Tibial nerve (tissue), 4 donors: ENCODE results near the gene DNM1. TPM values are rescaled to one million over a fixed set of nuclear protein-coding genes. Genes with fewer than 3 reads are reported as not detected.

Source experiments
- DNase-seq, 2 donors: peaks; one replicate each; pipeline ENCODE4 v3.0.0-alpha.2; 2019; ENCODE audit warnings: low spot score in 2 of 2
- H3K27ac ChIP-seq, 4 donors: fragments of 200-600 bp; sonication (generic) in 3 of 4; one replicate each; pipeline ENCODE4 v1.5.1; 2017 to 2019; ENCODE audit warnings: mild to moderate bottlenecking in 1 of 4
- H3K27me3 ChIP-seq, 2 donors: fragments of 200-600 bp; sonication (generic) in 1 of 2; one replicate each; pipeline versions ENCODE4 v1.5.1 to v1.6.0; 2017 to 2019
- H3K36me3 ChIP-seq, 3 donors: fragments of 200-600 bp; sonication (generic); one replicate each; pipeline ENCODE4 v1.5.1; 2018 to 2019
- H3K4me1 ChIP-seq, 4 donors: fragments of 200-600 bp; sonication (generic) in 3 of 4; one replicate each; pipeline ENCODE4 v1.5.1; 2017 to 2019
- H3K4me3 ChIP-seq, 4 donors: fragments of 200-600 bp; sonication (generic) in 3 of 4; one replicate each; pipeline ENCODE4 v1.5.1; 2017 to 2019; ENCODE audit warnings: mild to moderate bottlenecking in 1 of 4, moderate library complexity in 1 of 4
- H3K9me3 ChIP-seq, 4 donors: fragments of 200-600 bp; sonication (generic) in 3 of 4; one replicate each; pipeline ENCODE4 v1.5.1; 2017 to 2019
- EP300 ChIP-seq, 2 donors: sonication (generic); formaldehyde crosslinking; IDR thresholded peaks; one replicate each; pipeline ENCODE4 v1.6.1; 2017; ENCODE audit warnings: antibody characterized with exemption in 2 of 2, mild to moderate bottlenecking in 1 of 2
- POLR2A ChIP-seq, 2 donors: fragments of 450-650 bp; IDR thresholded peaks; one replicate each; pipeline ENCODE4 v1.6.1; 2017; ENCODE audit warnings: antibody characterized with exemption in 2 of 2, mild to moderate bottlenecking in 2 of 2, moderate library complexity in 2 of 2
- WGBS, 2 donors: methylation state at CpG; one replicate each; pipeline ENCODE4 v1.1.5; 2018; 5-methylcytosine and 5-hydroxymethylcytosine counted together
- total RNA-seq, 4 donors: library from RNA; depleted of rRNA; stranded (reverse); fragments of >200 nt; gene quantifications; one replicate each; pipeline ENCODE4 v1.1.0, GENCODE V29; 2016
- TF ChIP-seq, protein P1 (sequence below), 5 experiments: fragments of 200-600 bp in 3 of 5; fragments of 450-650 bp in 2 of 5; sonication (generic) in 3 of 5; IDR thresholded peaks; one replicate each; pipeline ENCODE4 v1.5.1; 2016 to 2019; ENCODE audit warnings: antibody characterized with exemption in 5 of 5, mild to moderate bottlenecking in 3 of 5, moderate library complexity in 2 of 5

The DNM1 gene
- total RNA-seq, 4 donors from 2014 or later: 19.9 to 50.4 (median 41.4) TPM

DNA sequence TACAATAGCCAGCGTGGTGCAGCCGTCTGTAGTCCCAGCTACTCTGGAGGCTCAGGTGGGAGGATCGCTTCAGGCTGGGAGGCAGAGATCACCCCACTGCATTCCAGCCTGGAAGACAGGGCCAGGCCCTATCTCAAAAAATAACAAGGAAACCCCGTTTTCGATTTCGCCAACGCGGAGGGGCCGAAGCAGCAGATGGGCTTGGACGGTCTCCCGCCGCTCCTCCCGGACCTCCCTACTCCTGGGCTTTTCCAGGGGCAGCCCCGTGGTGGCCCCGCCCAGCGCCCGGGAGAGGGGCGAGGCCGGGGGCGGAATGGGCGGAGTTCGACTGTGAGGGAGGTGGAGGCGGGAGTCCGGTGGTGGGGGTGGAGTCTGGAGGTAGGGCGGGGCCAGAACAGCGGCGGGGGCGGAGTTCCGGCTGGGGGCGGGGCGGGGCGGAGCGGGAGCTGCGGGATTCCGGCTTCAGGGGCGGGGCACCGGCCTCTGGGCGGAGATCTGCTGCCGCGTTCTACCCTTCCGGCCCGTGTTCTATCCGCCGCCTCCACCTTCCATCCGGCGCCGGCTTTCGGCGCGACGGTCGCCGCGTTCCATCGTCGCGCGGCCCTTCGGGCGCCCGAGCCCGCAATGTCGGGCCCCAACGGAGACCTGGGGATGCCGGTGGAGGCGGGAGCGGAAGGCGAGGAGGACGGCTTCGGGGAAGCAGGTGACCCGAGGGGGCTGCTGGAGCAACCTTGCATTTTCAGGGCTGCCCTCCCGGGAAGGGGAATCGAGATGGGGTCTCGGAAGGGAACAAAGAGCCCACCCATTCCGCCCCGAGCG lies 43.2 kb upstream of the DNM1 start, which contains the start of gene BBLN:
BBLN (plus strand) TSS at position 482 of the 819 bp plus-strand sequence; CDS start at position 625, 143 bp downstream.
- Histone ChIP-seq H3K9me3 (no peaks in the 10 kb centered on the region), H3K27me3 (no peaks in the 10 kb centered on the region), H3K4me3 (peak within 1 kb of the TSS; percentile 57 to 86 (median 77)), H3K4me1 (peaks cover 0 to 28% (median 5%) of the 10 kb centered on the region in 4 donors), H3K36me3 (peaks cover 0 to 31% (median 9%) of the 10 kb centered on the region in 3 donors), H3K27ac (peak within 1 kb of the TSS; percentile 38 to 90 (median 82))
- 1% methylated on average over 36 to 68 of the region's 77 CpGs for WGBS, 2 donors
- DNase-seq: peak; percentile 90 to 91
- TF ChIP-seq POLR2A (IDR thresholded peaks at IDR 0.05): peak in 1 of 2 donors; percentile 44
- TF ChIP-seq, protein P1, sequence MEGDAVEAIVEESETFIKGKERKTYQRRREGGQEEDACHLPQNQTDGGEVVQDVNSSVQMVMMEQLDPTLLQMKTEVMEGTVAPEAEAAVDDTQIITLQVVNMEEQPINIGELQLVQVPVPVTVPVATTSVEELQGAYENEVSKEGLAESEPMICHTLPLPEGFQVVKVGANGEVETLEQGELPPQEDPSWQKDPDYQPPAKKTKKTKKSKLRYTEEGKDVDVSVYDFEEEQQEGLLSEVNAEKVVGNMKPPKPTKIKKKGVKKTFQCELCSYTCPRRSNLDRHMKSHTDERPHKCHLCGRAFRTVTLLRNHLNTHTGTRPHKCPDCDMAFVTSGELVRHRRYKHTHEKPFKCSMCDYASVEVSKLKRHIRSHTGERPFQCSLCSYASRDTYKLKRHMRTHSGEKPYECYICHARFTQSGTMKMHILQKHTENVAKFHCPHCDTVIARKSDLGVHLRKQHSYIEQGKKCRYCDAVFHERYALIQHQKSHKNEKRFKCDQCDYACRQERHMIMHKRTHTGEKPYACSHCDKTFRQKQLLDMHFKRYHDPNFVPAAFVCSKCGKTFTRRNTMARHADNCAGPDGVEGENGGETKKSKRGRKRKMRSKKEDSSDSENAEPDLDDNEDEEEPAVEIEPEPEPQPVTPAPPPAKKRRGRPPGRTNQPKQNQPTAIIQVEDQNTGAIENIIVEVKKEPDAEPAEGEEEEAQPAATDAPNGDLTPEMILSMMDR (IDR thresholded peaks at IDR 0.05): no peak
- TF ChIP-seq EP300 (IDR thresholded peaks at IDR 0.05): peak in 1 of 2 donors; percentile 62

DNA sequence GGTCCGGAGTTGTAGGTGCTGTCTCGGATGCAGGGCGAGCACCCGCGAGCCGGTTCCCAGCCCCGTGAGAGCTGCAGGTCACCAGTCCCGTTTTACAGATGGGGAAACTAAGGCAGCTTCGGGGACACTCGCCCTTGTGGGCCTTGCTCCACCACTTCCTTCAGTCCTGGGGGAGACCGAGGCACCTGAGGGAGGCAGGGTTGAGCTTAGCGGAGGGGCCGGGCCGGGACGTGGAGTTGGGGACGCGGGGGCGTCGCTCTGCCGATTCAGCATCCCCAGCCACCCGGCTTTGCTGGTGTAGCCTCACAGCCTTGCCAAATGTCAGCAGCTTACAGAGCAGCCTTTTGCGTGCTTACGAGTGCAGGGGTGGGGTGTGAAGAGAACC lies 42.6 kb upstream of the DNM1 start:
- peak overlapping the region in 3 of 4 donors; percentile 77 to 87 (median 79) for H3K27ac ChIP-seq
- peaks cover under 1 to 37% (median 9%) of the 10 kb centered on the region in 3 donors for H3K36me3 ChIP-seq
- 0 to 1% methylated on average over 16 to 22 of the region's 23 CpGs for WGBS, 2 donors
- no peak for DNase-seq
- H3K9me3 ChIP-seq: no peaks in the 10 kb centered on the region
- H3K27me3 ChIP-seq: no peaks in the 10 kb centered on the region
- TF ChIP-seq EP300 (IDR thresholded peaks at IDR 0.05): no peak
- TF ChIP-seq, protein P1 (IDR thresholded peaks at IDR 0.05): no peak
- TF ChIP-seq POLR2A (IDR thresholded peaks at IDR 0.05): no peak
- peak overlapping the region; percentile 57 to 86 (median 77) for H3K4me3 ChIP-seq
- H3K4me1 ChIP-seq: peaks cover 0 to 28% (median 5%) of the 10 kb centered on the region in 4 donors

DNA sequence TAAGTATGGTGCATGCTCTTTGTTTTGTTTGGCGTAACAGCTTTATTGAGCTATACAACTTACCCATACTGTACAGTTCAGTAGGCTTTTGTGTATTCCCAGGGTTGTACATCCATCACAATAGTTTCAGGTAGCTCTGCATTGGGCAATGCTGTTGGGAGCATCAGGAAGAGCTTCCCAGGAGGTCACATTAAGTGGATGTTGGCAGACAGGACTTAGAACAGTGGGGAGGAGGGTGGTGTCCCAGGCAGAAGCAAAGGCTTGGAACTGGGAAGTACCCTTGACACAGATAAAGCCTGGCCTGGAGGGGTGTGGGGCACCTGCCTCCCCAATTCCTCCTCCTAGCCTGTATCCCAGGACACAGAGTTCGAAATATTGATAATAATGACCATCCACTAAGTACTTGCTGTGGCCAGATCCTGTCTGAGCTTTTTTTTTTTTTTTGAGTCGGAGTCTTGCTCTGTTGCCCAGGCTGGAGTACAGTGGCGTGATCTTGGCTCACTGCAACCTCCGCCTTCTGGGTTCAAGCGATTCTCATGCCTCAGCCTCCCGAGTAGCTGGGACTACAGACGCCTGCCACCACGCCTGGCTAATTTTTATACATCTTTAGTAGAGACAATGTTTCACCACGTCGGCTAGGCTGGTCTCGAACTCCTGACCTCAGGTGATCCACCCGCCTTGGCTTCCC lies 41.8 kb upstream of the DNM1 start:
- DNase-seq: no peak
- 90% methylated on average over 13 of the region's 13 CpGs for WGBS, 2 donors
- Histone ChIP-seq H3K4me3 (no peak overlapping the region), H3K9me3 (no peaks in the 10 kb centered on the region), H3K36me3 (peaks cover 2 to 45% (median 9%) of the 10 kb centered on the region in 3 donors), H3K4me1 (peaks cover 0 to 28% (median 5%) of the 10 kb centered on the region in 4 donors), H3K27ac (no peak overlapping the region), H3K27me3 (no peaks in the 10 kb centered on the region)
- no peak for TF ChIP-seq EP300 (IDR thresholded peaks at IDR 0.05)
- TF ChIP-seq, protein P1 (IDR thresholded peaks at IDR 0.05): no peak
- no peak for TF ChIP-seq POLR2A (IDR thresholded peaks at IDR 0.05)

DNA sequence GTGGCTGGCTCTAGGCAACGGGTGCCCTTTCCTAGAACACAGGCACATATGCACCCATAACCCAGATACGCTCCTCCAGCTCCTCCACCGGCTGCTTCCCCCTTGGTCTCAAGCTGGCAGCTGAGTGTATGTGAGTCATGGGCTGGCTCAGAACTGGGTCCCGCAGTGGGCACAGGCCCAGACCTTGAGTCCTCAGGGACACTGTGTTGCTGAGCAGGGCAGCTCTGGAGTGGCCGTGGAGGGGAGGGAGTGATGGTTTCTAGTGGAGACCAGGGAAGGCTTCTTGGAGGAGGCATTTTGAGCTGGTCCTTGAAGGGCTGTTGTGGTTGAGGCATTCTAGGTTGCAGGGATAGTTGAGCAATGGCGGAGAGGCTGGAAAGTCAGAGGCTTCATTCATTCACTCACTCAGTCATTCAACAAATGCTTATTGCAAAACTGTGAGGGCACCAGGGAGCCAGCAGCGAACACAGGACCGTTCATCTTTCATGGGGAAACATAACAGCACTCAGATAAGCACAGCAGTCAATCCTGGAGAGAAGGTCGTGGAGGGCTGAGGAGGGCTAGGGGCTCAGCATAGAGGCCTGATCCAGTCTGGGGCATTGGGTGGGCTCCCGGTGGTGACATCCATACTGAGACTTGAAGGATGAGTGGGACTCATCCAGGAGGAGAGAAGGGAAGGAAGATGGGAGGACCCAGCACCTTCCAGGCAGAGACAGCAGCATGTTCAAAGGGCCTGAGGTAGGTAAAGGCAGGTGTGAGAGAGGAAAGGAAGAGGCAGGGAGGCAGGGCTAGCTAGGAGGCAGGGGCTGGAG lies 40.8 kb upstream of the DNM1 start:
- 60 to 62% methylated on average over 10 of the region's 10 CpGs for WGBS, 2 donors
- no peak for DNase-seq
- peaks cover 0 to 28% (median 5%) of the 10 kb centered on the region in 4 donors for H3K4me1 ChIP-seq
- H3K4me3 ChIP-seq: no peak overlapping the region
- H3K27me3 ChIP-seq: no peaks in the 10 kb centered on the region
- peaks cover 2 to 56% (median 19%) of the 10 kb centered on the region in 3 donors for H3K36me3 ChIP-seq
- no peaks in the 10 kb centered on the region for H3K9me3 ChIP-seq
- TF ChIP-seq, protein P1 (IDR thresholded peaks at IDR 0.05): no peak
- no peak for TF ChIP-seq POLR2A (IDR thresholded peaks at IDR 0.05)
- no peak for TF ChIP-seq EP300 (IDR thresholded peaks at IDR 0.05)
- peak overlapping the region in 1 of 4 donors; percentile 15 for H3K27ac ChIP-seq
